CD4-positive, alpha-beta memory T cell (primary cell): ENCODE measurements around the gene CD4. TPM values are rescaled to one million over a fixed set of nuclear protein-coding genes. Genes with fewer than 3 reads are reported as not detected.
A peak's percentile ranks its signal among the peaks of the same experiment; 100 is the strongest.

Experiments used
- CTCF ChIA-PET: fragments of 350-600 bp; sonication (Branson Sonifier 250); formaldehyde crosslinking; loops from one replicate; lab custom pipeline; 2021; ENCODE audit warnings: inconsistent platforms; ENCODE audit not compliant: partially characterized antibody; lab: Charles Lee
- POLR2A ChIA-PET: fragments of 350-600 bp; sonication (Branson Sonifier 250); formaldehyde crosslinking; loops from one replicate; lab custom pipeline; 2021; ENCODE audit not compliant: partially characterized antibody; lab: Charles Lee
- DNase-seq, 5 donors: peaks; one replicate each; pipeline versions ENCODE4 v3.0.0 to v3.0.0-alpha.2; 2020 to 2022; ENCODE audit warnings: mixed read lengths in 1 of 5
- H3K27ac ChIP-seq: one replicate; pipeline ENCODE4 v1.7.0; 2013; ENCODE audit warnings: low read depth, low read length
- H3K27me3 ChIP-seq: 2 replicates; pipeline ENCODE4 v1.7.0; 2013; ENCODE audit warnings: mild to moderate bottlenecking, low read length, moderate library complexity; ENCODE audit not compliant: insufficient read depth
- H3K36me3 ChIP-seq: 2 replicates; pipeline ENCODE4 v1.7.0; 2013; ENCODE audit warnings: mild to moderate bottlenecking, low read length, moderate library complexity; ENCODE audit not compliant: insufficient read depth
- H3K4me1 ChIP-seq: 2 replicates; pipeline ENCODE4 v1.7.0; 2013; ENCODE audit warnings: mild to moderate bottlenecking, low read length, moderate library complexity; ENCODE audit not compliant: insufficient read depth
- H3K4me3 ChIP-seq, 2 donors: one replicate each; pipeline ENCODE4 v1.7.0; 2013; ENCODE audit warnings: low read length in 2 of 2, mild to moderate bottlenecking in 1 of 2
- H3K9me3 ChIP-seq, 2 donors: one replicate each; pipeline ENCODE4 v1.7.0; 2013; ENCODE audit warnings: low read length in 2 of 2, control low read depth in 1 of 2; ENCODE audit not compliant: control insufficient read depth in 1 of 2
- H3K27ac Mint-ChIP-seq, 7 donors: one replicate each; pipeline ENCODE4 v1.8.0; 2020 to 2021; ENCODE audit warnings: mixed read lengths in 7 of 7, mild to moderate bottlenecking in 6 of 7, inconsistent platforms in 3 of 7, moderate library complexity in 3 of 7
- H3K27me3 Mint-ChIP-seq, 2 donors: one replicate each; pipeline ENCODE4 v1.8.0; 2020 to 2021; ENCODE audit warnings: mixed read lengths in 2 of 2
- H3K36me3 Mint-ChIP-seq, 2 donors: one replicate each; pipeline ENCODE4 v1.8.0; 2020 to 2021; ENCODE audit warnings: mixed read lengths in 2 of 2, inconsistent platforms in 1 of 2, mild to moderate bottlenecking in 1 of 2
- H3K4me1 Mint-ChIP-seq, 4 donors: one replicate each; pipeline ENCODE4 v1.8.0; 2020 to 2021; ENCODE audit warnings: mixed read lengths in 4 of 4, mild to moderate bottlenecking in 1 of 4
- H3K4me3 Mint-ChIP-seq, 8 donors: one replicate each; pipeline ENCODE4 v1.8.0; 2020 to 2021; ENCODE audit warnings: mixed read lengths in 8 of 8, mild to moderate bottlenecking in 7 of 8, moderate library complexity in 6 of 8, inconsistent platforms in 3 of 8
- H3K9me3 Mint-ChIP-seq, 8 donors: one replicate each; pipeline ENCODE4 v1.8.0; 2020 to 2021; ENCODE audit warnings: mixed read lengths in 8 of 8, mild to moderate bottlenecking in 5 of 8, inconsistent platforms in 3 of 8, moderate library complexity in 1 of 8
- intact Hi-C: fragments of 100-400 bp; cut with micrococcal nuclease; formaldehyde crosslinking; loops from one replicate; pipeline ENCODE4 v1.15.1; 2023
- polyA plus RNA-seq, 2 donors: library from polyadenylated mRNA; unstranded; fragments of 300-500 nt; fragmentation: Illumina TruSeq; gene quantifications; one replicate each; pipeline ENCODE4 v1.2.3, GENCODE V29; 2021
- total RNA-seq, 2 experiments: library from RNA; stranded (reverse); gene quantifications; one replicate each; pipeline ENCODE4 v1.2.3, GENCODE V29; 2021

CD4 gene
- total and polyA plus RNA-seq, 4 experiments from 2014 or later: 251 to 456 (median 288) TPM

DNA sequence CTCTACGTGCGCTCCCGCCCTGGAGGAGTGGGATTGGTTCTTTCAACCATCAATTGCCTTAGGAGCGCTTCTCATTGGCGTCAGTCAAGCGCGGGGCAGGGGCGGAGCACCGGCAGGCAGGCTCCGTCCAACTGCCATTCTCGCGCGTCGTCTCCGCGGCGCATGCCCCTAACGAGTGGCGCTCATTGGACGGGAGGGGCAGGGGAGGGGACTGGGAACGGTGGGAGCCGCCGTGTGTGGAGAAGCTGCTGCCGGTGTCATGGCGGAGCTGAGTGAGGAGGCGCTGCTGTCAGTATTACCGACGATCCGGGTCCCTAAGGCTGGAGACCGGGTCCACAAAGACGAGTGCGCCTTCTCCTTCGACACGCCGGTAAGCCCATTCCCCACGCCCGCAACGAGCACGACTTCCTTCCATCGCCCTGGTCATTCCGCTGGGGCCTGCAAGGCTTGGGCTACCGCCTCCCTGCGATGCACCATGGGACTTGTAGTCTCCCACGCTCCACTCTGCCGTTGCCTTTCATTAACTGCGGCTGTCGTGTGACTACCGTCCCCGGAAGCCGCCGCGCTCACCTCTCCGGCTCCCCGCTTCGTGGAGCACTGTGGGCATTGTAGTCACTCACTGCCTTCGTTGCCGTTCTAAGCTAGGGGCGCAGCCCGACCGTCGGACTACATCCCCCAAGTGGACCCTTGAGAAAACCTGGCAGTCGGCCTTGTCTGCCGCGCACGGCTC lies 62.8 kb downstream of the CD4 start, which contains the start of gene USP5:
Gene USP5, plus strand, starts transcription at position 230 of the 730 bp plus-strand sequence. Its CDS starts 30 bp downstream, at position 260.
- Histone ChIP-seq H3K36me3 (peaks cover 24% of the 10 kb centered on the region), H3K27me3 (no peaks in the 10 kb centered on the region), H3K4me1 (peaks cover 37% of the 10 kb centered on the region), H3K9me3 (no peaks in the 10 kb centered on the region), H3K27ac (peak within 1 kb of the TSS; percentile 92), H3K4me3 (peak within 1 kb of the TSS; percentile 62 to 97)
- Mint-ChIP-seq H3K27ac (peak within 1 kb of the TSS; percentile 82 to 100 (median 99)), H3K36me3 (peaks cover 12 to 21% of the 10 kb centered on the region in 2 donors), H3K4me3 (peak within 1 kb of the TSS; percentile 88 to 99 (median 95)), H3K4me1 (peaks cover 18 to 36% (median 27%) of the 10 kb centered on the region in 4 donors), H3K27me3 (no peaks in the 10 kb centered on the region), H3K9me3 (peaks cover 0 to 3% (median 0%) of the 10 kb centered on the region in 8 donors)
- ChIA-PET CTCF (interaction anchor here (0.6 to 5.7 kb wide), 20 partner anchors 10 to 513 kb away, joined by 3 to 102 read pairs (median 4); partner anchors contain the start of genes MLF2, P3H3, PTMS and SPSB2), POLR2A (interaction anchor here (0.6 to 7.1 kb wide), 52 partner anchors 9 to 788 kb away, joined by 3 to 270 read pairs (median 5); partner anchors contain the start of genes C12orf57, C1RL, CD4 and COPS7A)
- peak; percentile 99 to 100 (median 99) for DNase-seq
- intact Hi-C loops: loop anchor here (1.0 to 2.0 kb wide), 15 partner anchors 15 to 359 kb away; partner anchors contain the start of genes CHD4, COPS7A, EMG1 and IFFO1

GRCh38 chr12:6852651-6853354 lies 63.5 kb downstream of the CD4 start:
- Mint-ChIP-seq H3K4me3 (peak overlapping the region; percentile 88 to 99 (median 95)), H3K36me3 (peaks cover 19 to 28% of the 10 kb centered on the region in 2 donors), H3K27ac (peak overlapping the region; percentile 82 to 100 (median 99)), H3K27me3 (no peaks in the 10 kb centered on the region), H3K4me1 (peaks cover 19 to 39% (median 29%) of the 10 kb centered on the region in 4 donors), H3K9me3 (peaks cover 0 to 3% (median 0%) of the 10 kb centered on the region in 8 donors)
- Histone ChIP-seq H3K36me3 (peaks cover 31% of the 10 kb centered on the region), H3K27me3 (no peaks in the 10 kb centered on the region), H3K4me1 (peaks cover 37% of the 10 kb centered on the region), H3K9me3 (no peaks in the 10 kb centered on the region), H3K4me3 (peak overlapping the region; percentile 62 to 97), H3K27ac (peak overlapping the region; percentile 92)
- ChIA-PET POLR2A (interaction anchor here (0.6 to 7.1 kb wide), 41 partner anchors 9 to 382 kb away, joined by 3 to 270 read pairs (median 5); partner anchors contain the start of genes C12orf57, C1RL, CD4 and COPS7A), CTCF (interaction anchor here (0.7 to 5.7 kb wide), 16 partner anchors 10 to 513 kb away, joined by 3 to 102 read pairs (median 4); partner anchors contain the start of genes CD4, MLF2, P3H3 and PTMS)
- intact Hi-C loops: loop anchor here (1.0 to 2.0 kb wide), 12 partner anchors 14 to 360 kb away; partner anchors contain the start of genes CHD4, EMG1, IFFO1 and ING4
- DNase-seq: peak; percentile 56 to 85 (median 64)

DNA sequence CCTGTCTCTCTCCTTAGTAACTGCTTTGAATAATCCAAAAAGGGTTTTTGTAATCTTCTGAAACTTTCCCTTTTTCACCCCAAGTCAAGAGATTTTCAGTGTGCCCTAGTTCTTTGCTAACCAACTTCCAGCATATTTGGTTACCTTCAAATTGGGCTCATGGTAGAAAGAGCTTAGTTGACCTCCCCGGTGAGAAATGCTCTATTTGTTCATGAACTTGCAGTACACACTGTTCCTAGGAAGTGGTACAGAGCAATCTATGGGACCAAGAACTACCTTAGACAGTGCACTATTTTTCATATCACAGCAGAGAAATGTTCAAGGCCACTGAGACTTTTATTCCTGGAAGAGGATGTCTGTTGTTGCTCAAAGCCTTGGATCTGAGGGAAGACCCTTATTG lies 64.3 kb downstream of the CD4 start:
- peak overlapping the region; percentile 3 to 99 (median 95) for H3K4me3 Mint-ChIP-seq
- peaks cover 0 to 3% (median 0%) of the 10 kb centered on the region in 8 donors for H3K9me3 Mint-ChIP-seq
- DNase-seq: no peak
- H3K36me3 ChIP-seq: peaks cover 39% of the 10 kb centered on the region
- peaks cover 23 to 32% of the 10 kb centered on the region in 2 donors for H3K36me3 Mint-ChIP-seq
- peaks cover 37% of the 10 kb centered on the region for H3K4me1 ChIP-seq
- no peaks in the 10 kb centered on the region for H3K27me3 Mint-ChIP-seq
- H3K27ac ChIP-seq: peak overlapping the region; percentile 92
- peak overlapping the region in 1 of 2 donors; percentile 62 for H3K4me3 ChIP-seq
- POLR2A ChIA-PET: interaction anchor here (1.2 to 7.1 kb wide), 15 partner anchors 16 to 383 kb away, joined by 3 to 270 read pairs (median 22); partner anchors contain the start of genes C12orf57, C1RL, CD4 and COPS7A
- no peaks in the 10 kb centered on the region for H3K27me3 ChIP-seq
- peak overlapping the region; percentile 82 to 100 (median 99) for H3K27ac Mint-ChIP-seq
- H3K4me1 Mint-ChIP-seq: peaks cover 19 to 39% (median 29%) of the 10 kb centered on the region in 4 donors
- intact Hi-C loops: loop anchor here (2.0 kb wide), 1 partner anchor 297 kb away; the partner anchor contains the start of gene IFFO1
- H3K9me3 ChIP-seq: no peaks in the 10 kb centered on the region
- CTCF ChIA-PET: interaction anchor here (0.5 to 5.7 kb wide), 9 partner anchors 9 to 283 kb away, joined by 3 to 102 read pairs (median 5); partner anchors contain the start of genes CD4, MLF2, SPSB2 and TPI1

DNA sequence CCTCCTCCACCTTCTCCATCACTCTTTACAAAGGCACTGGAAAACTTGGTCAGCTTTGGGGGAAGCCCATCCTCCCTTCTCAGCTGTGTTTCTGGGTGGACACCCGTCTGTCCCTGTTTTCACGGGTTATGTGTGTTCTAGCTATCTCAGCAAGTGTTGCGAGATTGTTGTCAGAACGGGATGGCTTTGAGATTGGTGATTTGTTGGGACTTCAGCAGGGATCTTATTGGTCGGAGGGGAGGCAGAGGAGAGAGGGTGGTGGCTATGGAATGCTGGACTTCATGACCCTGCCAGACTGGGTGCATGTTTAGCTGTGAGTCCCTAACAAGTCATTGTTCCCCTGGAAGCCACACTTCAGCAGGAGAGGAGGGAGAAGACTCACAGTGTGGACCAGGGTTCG lies 64.7 kb downstream of the CD4 start:
- peaks cover 37% of the 10 kb centered on the region for H3K4me1 ChIP-seq
- peak overlapping the region in 6 of 7 donors; percentile 74 to 100 (median 88) for H3K27ac Mint-ChIP-seq
- POLR2A ChIA-PET: interaction anchor here (1.4 to 7.1 kb wide), 7 partner anchors 15 to 105 kb away, joined by 5 to 270 read pairs (median 22); partner anchors contain the start of genes C12orf57, CD4, ENO2 and MLF2
- H3K36me3 Mint-ChIP-seq: peaks cover 27 to 35% of the 10 kb centered on the region in 2 donors
- no peaks in the 10 kb centered on the region for H3K27me3 ChIP-seq
- H3K27ac ChIP-seq: peak overlapping the region; percentile 92
- no peaks in the 10 kb centered on the region for H3K9me3 ChIP-seq
- H3K4me3 ChIP-seq: no peak overlapping the region
- CTCF ChIA-PET: interaction anchor here (0.5 to 5.7 kb wide), 6 partner anchors 11 to 203 kb away, joined by 4 to 102 read pairs (median 6); partner anchors contain the start of genes CD4, SPSB2 and TPI1
- peak overlapping the region in 4 of 8 donors; percentile 5 to 99 (median 62) for H3K4me3 Mint-ChIP-seq
- no peak for DNase-seq
- H3K4me1 Mint-ChIP-seq: peaks cover 19 to 39% (median 29%) of the 10 kb centered on the region in 4 donors
- intact Hi-C loops: no loop called here
- H3K36me3 ChIP-seq: peaks cover 43% of the 10 kb centered on the region
- peaks cover 0 to 3% (median 0%) of the 10 kb centered on the region in 8 donors for H3K9me3 Mint-ChIP-seq
- H3K27me3 Mint-ChIP-seq: no peaks in the 10 kb centered on the region

GRCh38 chr12:6855322-6855721 lies 66.0 kb downstream of the CD4 start:
- peaks cover 53% of the 10 kb centered on the region for H3K36me3 ChIP-seq
- Mint-ChIP-seq H3K4me1 (peaks cover 19 to 39% (median 26%) of the 10 kb centered on the region in 4 donors), H3K9me3 (peaks cover 0 to 3% (median 0%) of the 10 kb centered on the region in 8 donors), H3K27me3 (no peaks in the 10 kb centered on the region), H3K36me3 (peaks cover 35 to 45% of the 10 kb centered on the region in 2 donors), H3K27ac (peak overlapping the region in 4 of 7 donors; percentile 41 to 85 (median 82)), H3K4me3 (no peak overlapping the region)
- H3K27me3 ChIP-seq: no peaks in the 10 kb centered on the region
- DNase-seq: no peak
- ChIA-PET CTCF (interaction anchor here (0.6 to 5.7 kb wide), 5 partner anchors 10 to 1063 kb away, joined by 3 to 102 read pairs (median 4); partner anchors contain the start of genes SPSB2 and TPI1), POLR2A (interaction anchor here (7.1 kb wide), 1 partner anchor 14 kb away, joined by 270 read pairs; the partner anchor contains the start of genes SPSB2 and TPI1)
- peaks cover 37% of the 10 kb centered on the region for H3K4me1 ChIP-seq
- no peak overlapping the region for H3K27ac ChIP-seq
- no peak overlapping the region for H3K4me3 ChIP-seq
- H3K9me3 ChIP-seq: no peaks in the 10 kb centered on the region
- intact Hi-C loops: no loop called here

GRCh38 chr12:6858799-6859198 lies 69.5 kb downstream of the CD4 start:
- no peak for DNase-seq
- Mint-ChIP-seq H3K4me3 (no peak overlapping the region), H3K4me1 (peaks cover 8 to 12% (median 10%) of the 10 kb centered on the region in 4 donors), H3K27ac (no peak overlapping the region), H3K9me3 (no peaks in the 10 kb centered on the region), H3K27me3 (no peaks in the 10 kb centered on the region), H3K36me3 (peaks cover 61 to 64% of the 10 kb centered on the region in 2 donors)
- POLR2A ChIA-PET: interaction anchor here (0.9 to 1.0 kb wide), 2 partner anchors 9 to 14 kb away, joined by 3 read pairs; partner anchors contain the start of gene SPSB2
- no peaks in the 10 kb centered on the region for H3K27me3 ChIP-seq
- H3K4me3 ChIP-seq: no peak overlapping the region
- H3K9me3 ChIP-seq: no peaks in the 10 kb centered on the region
- CTCF ChIA-PET: no interaction called here
- intact Hi-C loops: no loop called here
- H3K36me3 ChIP-seq: peaks cover 84% of the 10 kb centered on the region
- H3K27ac ChIP-seq: no peak overlapping the region
- H3K4me1 ChIP-seq: peaks cover 15% of the 10 kb centered on the region
